HL-60 (cell line): ENCODE data around the gene CINP.
A peak's percentile ranks its signal among the peaks of the same experiment; 100 is the strongest.

Source experiments
- DNase-seq, 2 experiments: peaks; one replicate each; pipeline ENCODE4 v3.0.0-alpha.2; 2010 to 2020; ENCODE audit warnings: low read depth in 1 of 2, low spot score in 1 of 2
- H3K27ac ChIP-seq: fragments of 250-450 bp; sonication (Bioruptor Pico); replicated peaks from 2 replicates; pipeline ENCODE4 v1.5.1; 2020; ENCODE audit warnings: mild to moderate bottlenecking, moderate library complexity
- H3K27me3 ChIP-seq: fragments of 250-450 bp; sonication (Bioruptor Pico); 2 replicates; pipeline ENCODE4 v1.5.1; 2021; ENCODE audit warnings: mild to moderate bottlenecking, moderate library complexity; ENCODE audit not compliant: insufficient read depth, poor library complexity, severe bottlenecking
- H3K4me3 ChIP-seq: replicated peaks from 2 replicates; pipeline ENCODE4 v1.5.1; 2011; ENCODE audit warnings: mild to moderate bottlenecking, control low read depth, low read length; ENCODE audit not compliant: insufficient read depth
- GABPA ChIP-seq: IDR thresholded peaks from 2 replicates; pipeline ENCODE4 v1.6.1; 2012; ENCODE audit warnings: low read depth
- POLR2AphosphoS5 ChIP-seq: IDR thresholded peaks from 2 replicates; pipeline ENCODE4 v1.6.1; 2012; ENCODE audit warnings: low read depth
- SPI1 ChIP-seq: IDR thresholded peaks from 2 replicates; pipeline ENCODE4 v1.6.1; 2012; ENCODE audit warnings: low read depth, mild to moderate bottlenecking, borderline replicate concordance
- TF ChIP-seq, protein P1 (sequence below): IDR thresholded peaks from one replicate; pipeline ENCODE4 v1.5.1; 2011; ENCODE audit warnings: low read length, control low read depth, inconsistent platforms; ENCODE audit not compliant: insufficient read depth
- TF ChIP-seq, protein P2 (sequence below): IDR thresholded peaks from 2 replicates; pipeline ENCODE4 v1.6.1; 2012; ENCODE audit warnings: low read depth; ENCODE audit not compliant: insufficient replicate concordance

The CINP gene

DNA sequence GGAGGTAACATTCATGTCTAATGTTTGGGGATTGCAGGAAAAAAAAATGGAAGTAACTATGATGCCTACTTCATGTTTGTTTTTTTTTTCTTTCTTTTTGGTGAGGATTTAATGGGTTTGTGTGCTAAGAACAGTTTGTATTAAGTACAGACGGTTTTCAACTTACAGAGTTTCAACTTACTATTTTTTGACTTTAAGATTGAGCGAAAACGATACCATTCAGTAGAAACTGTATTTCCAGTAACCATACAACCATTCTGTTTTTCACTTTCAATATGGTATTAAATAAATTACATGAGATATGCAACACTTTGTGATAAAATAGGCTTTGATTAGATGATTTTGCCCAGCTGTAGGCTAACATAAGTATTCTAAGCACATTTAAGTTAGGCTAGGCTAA, 10.4 kb upstream of the CINP start:
- no peak overlapping the region for H3K27ac ChIP-seq
- no peak for DNase-seq

GRCh38 chr14:102371361-102371760, 8.7 kb upstream of the CINP start:
- H3K4me3 ChIP-seq, result no peak overlapping the region
- DNase-seq, result no peak
- no peak for TF ChIP-seq SPI1
- TF ChIP-seq, protein P1, sequence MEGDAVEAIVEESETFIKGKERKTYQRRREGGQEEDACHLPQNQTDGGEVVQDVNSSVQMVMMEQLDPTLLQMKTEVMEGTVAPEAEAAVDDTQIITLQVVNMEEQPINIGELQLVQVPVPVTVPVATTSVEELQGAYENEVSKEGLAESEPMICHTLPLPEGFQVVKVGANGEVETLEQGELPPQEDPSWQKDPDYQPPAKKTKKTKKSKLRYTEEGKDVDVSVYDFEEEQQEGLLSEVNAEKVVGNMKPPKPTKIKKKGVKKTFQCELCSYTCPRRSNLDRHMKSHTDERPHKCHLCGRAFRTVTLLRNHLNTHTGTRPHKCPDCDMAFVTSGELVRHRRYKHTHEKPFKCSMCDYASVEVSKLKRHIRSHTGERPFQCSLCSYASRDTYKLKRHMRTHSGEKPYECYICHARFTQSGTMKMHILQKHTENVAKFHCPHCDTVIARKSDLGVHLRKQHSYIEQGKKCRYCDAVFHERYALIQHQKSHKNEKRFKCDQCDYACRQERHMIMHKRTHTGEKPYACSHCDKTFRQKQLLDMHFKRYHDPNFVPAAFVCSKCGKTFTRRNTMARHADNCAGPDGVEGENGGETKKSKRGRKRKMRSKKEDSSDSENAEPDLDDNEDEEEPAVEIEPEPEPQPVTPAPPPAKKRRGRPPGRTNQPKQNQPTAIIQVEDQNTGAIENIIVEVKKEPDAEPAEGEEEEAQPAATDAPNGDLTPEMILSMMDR, result no peak
- peak overlapping the region; percentile 65 for H3K27ac ChIP-seq
- no peaks in the 10 kb centered on the region for H3K27me3 ChIP-seq

More for the DNA sequence above, 10.4 kb upstream of the CINP start:
- Histone ChIP-seq H3K27me3 (no peaks in the 10 kb centered on the region), H3K4me3 (no peak overlapping the region)
- TF ChIP-seq POLR2AphosphoS5 (no peak), GABPA (no peak), SPI1 (no peak)
- TF ChIP-seq, protein P2, sequence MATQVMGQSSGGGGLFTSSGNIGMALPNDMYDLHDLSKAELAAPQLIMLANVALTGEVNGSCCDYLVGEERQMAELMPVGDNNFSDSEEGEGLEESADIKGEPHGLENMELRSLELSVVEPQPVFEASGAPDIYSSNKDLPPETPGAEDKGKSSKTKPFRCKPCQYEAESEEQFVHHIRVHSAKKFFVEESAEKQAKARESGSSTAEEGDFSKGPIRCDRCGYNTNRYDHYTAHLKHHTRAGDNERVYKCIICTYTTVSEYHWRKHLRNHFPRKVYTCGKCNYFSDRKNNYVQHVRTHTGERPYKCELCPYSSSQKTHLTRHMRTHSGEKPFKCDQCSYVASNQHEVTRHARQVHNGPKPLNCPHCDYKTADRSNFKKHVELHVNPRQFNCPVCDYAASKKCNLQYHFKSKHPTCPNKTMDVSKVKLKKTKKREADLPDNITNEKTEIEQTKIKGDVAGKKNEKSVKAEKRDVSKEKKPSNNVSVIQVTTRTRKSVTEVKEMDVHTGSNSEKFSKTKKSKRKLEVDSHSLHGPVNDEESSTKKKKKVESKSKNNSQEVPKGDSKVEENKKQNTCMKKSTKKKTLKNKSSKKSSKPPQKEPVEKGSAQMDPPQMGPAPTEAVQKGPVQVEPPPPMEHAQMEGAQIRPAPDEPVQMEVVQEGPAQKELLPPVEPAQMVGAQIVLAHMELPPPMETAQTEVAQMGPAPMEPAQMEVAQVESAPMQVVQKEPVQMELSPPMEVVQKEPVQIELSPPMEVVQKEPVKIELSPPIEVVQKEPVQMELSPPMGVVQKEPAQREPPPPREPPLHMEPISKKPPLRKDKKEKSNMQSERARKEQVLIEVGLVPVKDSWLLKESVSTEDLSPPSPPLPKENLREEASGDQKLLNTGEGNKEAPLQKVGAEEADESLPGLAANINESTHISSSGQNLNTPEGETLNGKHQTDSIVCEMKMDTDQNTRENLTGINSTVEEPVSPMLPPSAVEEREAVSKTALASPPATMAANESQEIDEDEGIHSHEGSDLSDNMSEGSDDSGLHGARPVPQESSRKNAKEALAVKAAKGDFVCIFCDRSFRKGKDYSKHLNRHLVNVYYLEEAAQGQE, result no peak
- TF ChIP-seq, protein P1, result no peak

- peak; percentile 71 to 91 for DNase-seq
- no peaks in the 10 kb centered on the region for H3K27me3 ChIP-seq
- TF ChIP-seq GABPA (no peak; the same call in 1 of the 2 replicates), POLR2AphosphoS5 (0 out of 2 replicates have a peak, but pooled peaks have one; percentile 48), SPI1 (0 out of 2 replicates have a peak, but pooled peaks have one; percentile 39)
- H3K4me3 ChIP-seq, result no peak overlapping the region
- H3K27ac ChIP-seq, result peak overlapping the region; percentile 65
Observed at GRCh38 chr14:102370305-102370809, 7.7 kb upstream of the CINP start.

DNA sequence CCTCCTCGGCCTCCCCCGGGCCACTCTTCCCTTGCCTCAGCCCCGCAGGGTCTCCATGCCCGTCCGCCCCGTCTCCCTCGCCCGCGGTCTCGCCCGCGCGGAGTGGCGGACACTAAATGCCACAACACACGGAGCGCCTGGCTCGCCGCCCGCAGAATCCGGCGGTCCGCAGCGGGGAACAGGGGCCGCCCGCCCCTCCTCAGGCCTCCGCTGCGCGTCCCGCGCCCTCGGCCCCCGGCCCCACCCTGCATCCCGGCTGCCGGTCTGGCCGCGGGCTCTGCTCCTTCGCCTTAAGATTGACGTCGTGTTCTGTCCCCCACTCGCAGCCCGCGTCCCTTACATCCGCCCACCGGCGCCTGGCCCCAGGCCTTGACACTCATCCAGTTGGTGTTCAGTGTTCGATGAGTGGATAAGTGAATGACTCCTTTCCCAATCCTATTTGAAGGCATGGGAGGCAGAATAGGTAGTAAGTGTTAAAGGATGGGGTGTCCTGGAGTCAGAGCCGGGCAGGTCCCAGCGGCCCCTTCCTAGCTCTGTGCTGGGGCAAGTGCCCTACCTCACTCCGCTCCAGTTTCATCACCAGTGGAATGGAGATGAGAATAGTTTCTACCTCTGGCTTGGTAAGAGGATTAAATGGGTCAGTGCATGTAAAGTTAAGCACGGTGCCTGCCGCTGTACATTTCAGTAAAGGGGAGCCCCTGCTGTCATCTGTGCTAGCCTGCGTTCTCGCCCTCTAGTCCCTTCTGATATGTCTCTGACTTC, 673 bp upstream of the CINP start:
- H3K27ac ChIP-seq, result peak overlapping the region; percentile 80
- TF ChIP-seq GABPA (no peak), SPI1 (no peak), POLR2AphosphoS5 (no peak)
- TF ChIP-seq, protein P1, result no peak
- TF ChIP-seq, protein P2, result no peak
- H3K27me3 ChIP-seq, result no peaks in the 10 kb centered on the region
- H3K4me3 ChIP-seq, result peak overlapping the region; percentile 84
- DNase-seq, result peak in 1 of 2 experiments; percentile 17
